HL-60/S4 treated with phorbol 12-myristate 13-acetate at 8.2 ng/mL for 4 days and 3 days (cell line): Measurements from ENCODE around the gene ANGPTL7.
"Not testable (repeated sequence)": the region's sequence is repeated elsewhere in the genome, so short reads cannot be mapped to it uniquely, and the experiment has no call there.

Source experiments
- in situ Hi-C: fragments of 300-500 bp; cut with MboI; formaldehyde crosslinking; loops from 2 replicates; pipeline ENCODE4 v1.15.0; 2022; ENCODE audit warnings: low sequenced_read_pairs

Gene ANGPTL7

GRCh38 chr1:11168731-11169130 is 20.4 kb upstream of the ANGPTL7 start:
- in situ Hi-C loops = no loop called here

- in situ Hi-C loops = no loop called here
Observed at GRCh38 chr1:11169202-11169601, 20.0 kb upstream of the ANGPTL7 start.

- in situ Hi-C loops = no loop called here
Observed at GRCh38 chr1:11170102-11170501, 19.1 kb upstream of the ANGPTL7 start.

GRCh38 chr1:11174261-11174942 is 14.8 kb upstream of the ANGPTL7 start:
- in situ Hi-C loops = no loop called here

DNA sequence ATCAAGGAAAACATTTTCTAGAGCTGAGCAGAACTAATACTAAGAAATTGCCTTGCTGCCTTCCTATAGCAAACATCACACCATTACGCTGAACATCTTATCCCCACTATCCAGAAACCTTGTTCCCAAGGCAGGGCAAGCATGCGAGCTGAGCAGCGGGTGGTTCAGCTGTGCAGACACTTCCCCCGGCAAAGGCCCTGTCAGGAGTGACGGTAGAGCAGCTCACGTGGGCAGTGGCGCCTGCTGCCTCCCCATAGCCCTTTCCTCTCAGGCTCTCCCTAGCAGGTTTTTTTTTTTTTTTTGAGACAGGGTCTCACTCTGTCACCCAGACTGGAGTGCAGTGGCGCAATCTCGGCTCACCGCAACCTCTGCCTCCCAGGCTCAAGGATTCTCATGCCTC is 13.7 kb upstream of the ANGPTL7 start:
- in situ Hi-C loops = no loop called here

DNA sequence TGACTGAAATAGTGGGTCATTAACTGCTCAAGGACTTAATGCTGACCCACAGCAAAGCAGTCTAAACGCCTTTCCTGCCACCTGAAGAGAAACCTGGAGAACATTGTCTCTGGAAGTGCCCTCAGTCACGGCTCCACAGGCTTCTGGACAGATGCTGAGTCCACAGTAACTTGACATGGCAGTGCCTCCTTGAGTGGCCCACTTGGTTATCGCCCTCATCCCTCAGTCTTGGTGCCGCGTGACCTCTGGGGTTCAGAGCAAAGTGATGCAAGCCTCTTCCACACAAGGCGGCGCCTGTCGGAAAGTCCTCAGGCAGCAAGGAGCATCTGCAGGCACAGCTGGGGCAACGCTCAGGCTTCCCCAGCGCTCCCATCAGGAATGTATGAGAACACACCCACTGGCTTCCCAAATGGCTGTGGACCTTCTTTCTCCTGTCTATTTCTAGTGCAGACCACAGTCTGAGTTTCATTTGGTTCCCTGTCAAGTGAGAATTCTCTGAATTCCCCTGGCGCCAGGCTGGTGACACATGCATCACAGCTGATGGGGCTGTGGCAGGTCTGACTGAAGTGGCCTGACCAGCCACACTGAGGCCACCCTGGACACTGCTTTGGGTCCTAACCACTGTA is 13.0 kb upstream of the ANGPTL7 start:
- in situ Hi-C loops = no loop called here

- in situ Hi-C loops = no loop called here
Observed at GRCh38 chr1:11178021-11179015, 10.8 kb upstream of the ANGPTL7 start.

- in situ Hi-C loops = no loop called here
Observed at GRCh38 chr1:11179125-11179524, 10.0 kb upstream of the ANGPTL7 start.

- in situ Hi-C loops = not testable (repeated sequence)
Observed at GRCh38 chr1:11179749-11180148, 9.4 kb upstream of the ANGPTL7 start.

GRCh38 chr1:11180342-11180744 is 8.8 kb upstream of the ANGPTL7 start:
- in situ Hi-C loops = no loop called here

DNA sequence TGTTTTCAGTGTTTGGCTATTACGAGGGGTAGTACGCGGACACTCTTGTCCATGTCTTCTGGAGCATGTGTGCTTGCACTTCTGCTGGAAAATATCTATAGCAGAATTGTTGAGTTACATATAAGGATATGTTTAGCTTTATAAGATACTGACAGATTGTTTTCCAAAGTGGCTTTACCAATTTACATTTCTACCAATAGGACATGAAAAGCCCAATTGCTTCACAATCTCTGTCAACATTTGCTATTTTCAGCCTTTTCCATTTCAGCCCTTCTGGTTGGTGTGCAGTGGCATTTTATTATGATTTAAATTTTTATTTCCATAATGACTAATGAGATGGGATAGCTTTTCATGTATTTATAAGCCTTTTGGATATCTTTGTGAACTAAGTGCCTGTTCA is 6.3 kb upstream of the ANGPTL7 start:
- in situ Hi-C loops = no loop called here

GRCh38 chr1:11184973-11185372 is 4.2 kb upstream of the ANGPTL7 start:
- in situ Hi-C loops = no loop called here

DNA sequence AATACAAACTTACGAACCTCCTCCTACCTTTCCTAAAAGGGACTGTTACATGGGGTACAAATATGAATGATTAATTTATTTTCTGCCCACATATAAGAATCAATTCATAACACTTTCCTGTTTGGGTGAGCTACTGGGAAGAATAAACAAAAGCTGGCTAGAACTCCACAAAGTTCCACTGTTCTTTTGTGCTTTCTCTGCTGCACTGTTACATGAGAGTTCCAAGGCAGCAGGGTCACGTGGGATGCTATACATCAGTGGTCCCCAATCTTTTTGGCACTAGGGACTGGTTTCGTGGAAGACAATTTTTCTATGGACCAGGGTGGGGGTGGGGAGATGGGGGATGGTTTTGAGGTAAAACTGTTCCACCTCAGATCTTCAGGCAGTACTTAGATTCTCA is 2.2 kb upstream of the ANGPTL7 start:
- in situ Hi-C loops = no loop called here

DNA sequence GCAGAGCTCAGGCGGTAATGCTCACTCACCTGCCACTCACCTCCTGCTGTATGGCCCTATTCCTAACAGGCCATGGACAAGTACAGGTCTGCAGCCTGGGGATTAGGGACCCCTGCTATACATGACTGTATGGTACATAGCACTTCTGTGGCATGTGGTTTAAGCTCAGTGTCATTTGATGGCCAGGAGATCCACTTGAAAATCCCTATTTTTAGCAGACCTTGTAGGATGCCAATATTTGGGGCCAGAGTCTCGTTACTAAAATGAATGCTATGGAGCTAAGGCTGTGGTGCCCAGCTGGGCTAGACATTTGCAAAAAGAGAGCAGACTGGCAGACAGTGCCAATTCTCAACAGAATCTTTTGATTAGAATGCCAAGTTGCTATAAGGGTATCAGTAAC is 1.7 kb upstream of the ANGPTL7 start:
- in situ Hi-C loops = no loop called here

GRCh38 chr1:11187931-11188330 is 1.2 kb upstream of the ANGPTL7 start:
- in situ Hi-C loops = no loop called here

DNA sequence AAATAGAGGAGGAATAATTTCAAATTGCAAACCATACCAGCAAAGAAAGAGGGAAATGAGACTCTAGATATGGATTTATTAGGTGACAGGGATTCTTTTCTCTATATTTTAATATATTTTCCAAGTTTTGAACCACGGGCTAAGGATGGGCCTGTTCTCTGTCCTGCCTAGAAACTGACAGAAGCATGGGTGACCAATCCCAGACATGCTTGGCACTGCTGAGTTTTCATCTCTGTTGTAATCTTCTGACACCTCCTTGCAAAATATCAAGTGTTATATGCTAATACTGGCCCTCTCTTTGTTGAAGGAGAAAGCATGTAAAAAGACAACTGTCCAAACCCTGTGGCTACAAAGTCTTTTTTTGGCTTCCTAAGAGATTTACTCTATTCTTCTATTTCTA is 774 bp upstream of the ANGPTL7 start:
- in situ Hi-C loops = no loop called here

DNA sequence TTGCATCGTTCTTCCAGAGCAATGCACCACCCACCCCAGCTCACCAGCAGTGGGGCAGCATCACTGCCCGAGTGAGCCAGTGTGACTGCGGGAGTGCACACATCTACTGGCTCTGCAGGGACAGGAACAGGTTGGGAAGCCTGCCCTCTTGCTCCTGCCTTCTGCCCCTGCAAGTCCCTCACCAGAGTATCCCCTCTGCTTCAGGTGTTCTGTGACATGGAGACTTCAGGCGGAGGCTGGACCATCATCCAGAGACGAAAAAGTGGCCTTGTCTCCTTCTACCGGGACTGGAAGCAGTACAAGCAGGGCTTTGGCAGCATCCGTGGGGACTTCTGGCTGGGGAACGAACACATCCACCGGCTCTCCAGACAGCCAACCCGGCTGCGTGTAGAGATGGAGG is 4.2 kb downstream of the ANGPTL7 start:
- in situ Hi-C loops = no loop called here

- in situ Hi-C loops = no loop called here
Observed at GRCh38 chr1:11194407-11195176, 5.4 kb downstream of the ANGPTL7 start.

DNA sequence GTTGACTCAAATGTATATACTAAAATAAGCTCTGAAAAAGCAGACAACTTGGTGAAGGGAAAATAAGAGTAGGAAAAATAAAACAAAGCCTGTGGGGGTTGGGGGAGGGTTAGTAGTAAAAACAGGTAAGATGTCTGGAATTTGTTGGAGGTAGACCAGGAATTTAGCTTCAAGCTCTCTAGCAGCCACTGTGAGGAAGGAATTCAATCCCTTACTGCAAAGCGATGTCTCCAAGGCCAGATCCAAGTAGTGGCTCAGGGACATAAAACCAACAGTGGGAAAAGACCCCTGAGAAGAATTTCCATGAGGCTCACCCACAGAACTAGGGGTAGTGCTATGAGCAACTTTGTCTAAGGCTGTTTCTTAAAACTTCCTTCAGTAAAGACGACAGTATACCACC is 7.8 kb downstream of the ANGPTL7 start:
- in situ Hi-C loops = no loop called here

DNA sequence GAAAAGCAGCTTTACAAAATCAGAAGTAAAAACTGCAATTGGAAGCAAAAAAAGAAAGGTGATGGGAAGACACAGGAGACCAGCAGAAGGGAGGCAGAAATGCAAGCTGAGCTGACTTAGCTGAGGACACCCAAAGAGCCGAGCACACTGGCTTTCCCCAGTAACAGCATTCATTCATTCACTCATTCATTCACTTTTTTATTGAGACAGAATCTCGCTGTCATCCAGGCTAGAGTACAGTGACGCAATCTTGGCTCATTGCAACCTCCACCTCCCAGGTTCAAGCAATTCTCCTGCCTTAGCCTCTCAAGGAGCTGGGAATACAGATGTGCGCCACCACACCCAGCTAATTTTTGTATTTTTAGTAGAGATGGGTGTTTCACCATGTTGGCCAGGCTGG is 8.2 kb downstream of the ANGPTL7 start:
- in situ Hi-C loops = no loop called here

DNA sequence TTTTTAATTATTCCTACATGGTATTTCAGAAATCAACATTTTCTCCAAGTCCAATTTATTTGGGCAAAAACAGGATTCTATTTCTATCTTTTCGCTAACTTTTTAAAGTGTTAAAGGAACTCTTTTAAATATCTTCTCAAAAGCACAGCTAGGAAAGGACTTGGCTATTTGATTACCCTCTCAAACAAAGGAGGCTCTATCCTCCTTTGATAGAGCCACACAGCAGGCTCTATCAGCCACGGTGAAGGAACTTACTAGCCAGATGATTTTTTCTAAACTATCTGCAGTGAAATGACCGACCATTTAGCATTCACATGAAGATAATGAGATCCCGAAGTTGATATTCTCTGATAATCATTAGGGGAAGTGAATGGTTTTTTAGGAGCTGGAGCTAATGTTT is 9.1 kb downstream of the ANGPTL7 start:
- in situ Hi-C loops = no loop called here
